Caco-2 (cell line): ENCODE results near the gene MAP2K4. TPM values are rescaled to one million over a fixed set of nuclear protein-coding genes. Genes with fewer than 3 reads are reported as not detected.
A peak's percentile ranks its signal among the peaks of the same experiment; 100 is the strongest.
"Not testable (repeated sequence)": the region's sequence is repeated elsewhere in the genome, so short reads cannot be mapped to it uniquely, and the experiment has no call there.

Source experiments
- Bru-seq: library from RNA; stranded (reverse); fragments of 400-500 nt; gene quantifications from one replicate; lab custom pipeline; 2021; lab: Mats Ljungman, UMichigan
- BruChase-seq, 2 experiments: library from RNA; stranded (reverse); fragments of 400-500 nt; gene quantifications; one replicate each; lab custom pipeline; 2021; lab: Mats Ljungman, UMichigan
- BruUV-seq: library from RNA; stranded (reverse); fragments of 400-500 nt; replicated peaks from 2 replicates; lab custom pipeline; 2021; lab: Mats Ljungman, UMichigan
- CTCF ChIA-PET: fragments of 300-600 bp; sonication (Branson Sonifier 250); formaldehyde crosslinking; loops from one replicate; lab custom pipeline; 2022; ENCODE audit warnings: antibody characterized with exemption; lab: Charles Lee
- POLR2A ChIA-PET: fragments of 300-600 bp; sonication (Branson Sonifier 250); formaldehyde crosslinking; loops from one replicate; lab custom pipeline; 2022; ENCODE audit warnings: antibody characterized with exemption; lab: Charles Lee
- DNase-seq, 2 experiments: peaks; one replicate each; pipeline versions ENCODE4 v3.0.0 to v3.0.0-alpha.2; 2020 to 2022
- H3K27me3 ChIP-seq: replicated peaks from 2 replicates; pipeline ENCODE4 v1.6.0; 2011; ENCODE audit warnings: low read length; ENCODE audit not compliant: control insufficient read depth, insufficient read depth
- H3K36me3 ChIP-seq: 2 replicates; pipeline ENCODE4 v1.5.1; 2011; ENCODE audit warnings: low read length; ENCODE audit not compliant: control insufficient read depth, insufficient read depth
- H3K4me1 ChIP-seq: fragments of 250-450 bp; sonication (Bioruptor Pico); 2 replicates; pipeline ENCODE4 v1.5.1; 2020; ENCODE audit warnings: mild to moderate bottlenecking
- H3K4me3 ChIP-seq: 2 replicates; pipeline ENCODE4 v1.5.1; 2011; ENCODE audit warnings: low read depth, mild to moderate bottlenecking, control low read depth, low read length
- H3K9me3 ChIP-seq: fragments of 250-450 bp; sonication (Bioruptor Pico); 2 replicates; pipeline ENCODE4 v1.5.1; 2020; ENCODE audit warnings: mild to moderate bottlenecking, moderate library complexity
- H3K27ac Mint-ChIP-seq: one replicate; pipeline ENCODE4 v1.8.0; 2022; ENCODE audit warnings: mixed read lengths; ENCODE audit not compliant: unreplicated experiment
- H3K27me3 Mint-ChIP-seq: one replicate; pipeline ENCODE4 v1.8.0; 2022; ENCODE audit warnings: mixed read lengths; ENCODE audit not compliant: insufficient read depth, unreplicated experiment
- H3K36me3 Mint-ChIP-seq: one replicate; pipeline ENCODE4 v1.8.0; 2022; ENCODE audit warnings: mild to moderate bottlenecking, mixed read lengths; ENCODE audit not compliant: insufficient read depth, unreplicated experiment
- H3K4me1 Mint-ChIP-seq: one replicate; pipeline ENCODE4 v1.8.0; 2022; ENCODE audit warnings: low read depth, mixed read lengths; ENCODE audit not compliant: unreplicated experiment
- H3K4me3 Mint-ChIP-seq: one replicate; pipeline ENCODE4 v1.8.0; 2022; ENCODE audit warnings: mild to moderate bottlenecking, moderate library complexity, mixed read lengths; ENCODE audit not compliant: unreplicated experiment
- H3K9me3 Mint-ChIP-seq: one replicate; pipeline ENCODE4 v1.8.0; 2022; ENCODE audit warnings: mixed read lengths; ENCODE audit not compliant: unreplicated experiment
- CTCF ChIP-seq, 2 experiments: fragments of 200-600 bp in 1 of 2; IDR thresholded peaks; 1 replicate in 1 of 2; 2 replicates in 1 of 2; pipeline versions ENCODE4 v1.5.1 to v1.8.0; 2011 to 2022; ENCODE audit warnings: antibody characterized with exemption in 1 of 2, control low read depth in 1 of 2, inconsistent platforms in 1 of 2, low read depth in 1 of 2, low read length in 1 of 2, mild to moderate bottlenecking in 1 of 2, moderate library complexity in 1 of 2; ENCODE audit not compliant: insufficient read depth in 1 of 2, severe bottlenecking in 1 of 2, unreplicated experiment in 1 of 2
- intact Hi-C: fragments of 100-400 bp; cut with micrococcal nuclease; formaldehyde crosslinking; loops from one replicate; pipeline ENCODE4 v1.10.0; 2022; ENCODE audit not compliant: unreplicated experiment
- long read RNA-seq: library from polyadenylated mRNA; stranded (forward); transcript quantifications from one replicate; pipeline ENCODE4 v2.0.0, GENCODE V29; 2022
- total RNA-seq: library from RNA; stranded (reverse); gene quantifications from 2 replicates; pipeline ENCODE4 v1.2.3, GENCODE V29; 2022

MAP2K4 gene
- total RNA-seq (20.7 and 20.9 TPM in 2 replicates), Bru-seq, nascent RNA (percentile 79 among the genes with signal in this experiment), BruChase-seq, experiment 1, labeled RNA remaining after a 2-hour chase (percentile 71 among the genes with signal in this experiment), BruChase-seq, experiment 2, labeled RNA remaining after a 6-hour chase (percentile 65 among the genes with signal in this experiment)
- long read RNA-seq, transcript MAP2K4-201 (11 exons, 3,826 nt): major isoform, 9 of 24 reads
- long read RNA-seq, partial matches to known transcripts: 2 of 24 reads
- long read RNA-seq, other reads (novel, unspliced or antisense): 7 of 24 reads

GRCh38 chr17:12020642-12021622 is at the start of gene MAP2K4:
Gene MAP2K4 (plus strand): TSS chr17:12020877. CDS start chr17:12020887, 10 bp downstream.
- Histone ChIP-seq H3K9me3 (no peaks in the 10 kb centered on the region), H3K27me3 (no peaks in the 10 kb centered on the region), H3K4me3 (peak within 1 kb of the TSS; percentile 52), H3K36me3 (no peaks in the 10 kb centered on the region), H3K4me1 (0 out of 2 replicates have a peak, but pooled peaks cover 5% of the 10 kb centered on the region)
- no peaks in the 10 kb centered on the region for H3K4me1 Mint-ChIP-seq
- H3K9me3 Mint-ChIP-seq: no peaks in the 10 kb centered on the region
- CTCF ChIA-PET: no interaction called here
- H3K36me3 Mint-ChIP-seq: no peaks in the 10 kb centered on the region
- H3K4me3 Mint-ChIP-seq: peak within 1 kb of the TSS; percentile 66
- POLR2A ChIA-PET: interaction anchor here (0.6 to 2.0 kb wide), 5 partner anchors 14 to 234 kb away, joined by 3 to 35 read pairs (median 4); partner anchors contain the start of gene ZNF18
- intact Hi-C loops: loop anchor here (1.0 kb wide), 1 partner anchor 24 kb away; the partner anchor contains the start of gene ZNF18
- TF ChIP-seq CTCF (IDR thresholded peaks at IDR 0.05; ENCODE audit: insufficient read depth in 1 of 2, low read depth in 1 of 2, low read length in 1 of 2, severe bottlenecking in 1 of 2, unreplicated experiment in 1 of 2): no peak
- no TSS peak for BruUV-seq
- peak; percentile 75 to 88 for DNase-seq
- H3K27me3 Mint-ChIP-seq: no peaks in the 10 kb centered on the region
- no peak within 1 kb of the TSS for H3K27ac Mint-ChIP-seq

- DNase-seq, H3K4me1 Mint-ChIP-seq, BruUV-seq, H3K27me3 Mint-ChIP-seq, CTCF ChIA-PET, H3K4me3 Mint-ChIP-seq, H3K27me3 ChIP-seq, H3K4me1 ChIP-seq, POLR2A ChIA-PET, H3K9me3 ChIP-seq, intact Hi-C loops, H3K36me3 ChIP-seq, H3K36me3 Mint-ChIP-seq, H3K4me3 ChIP-seq, H3K9me3 Mint-ChIP-seq, H3K27ac Mint-ChIP-seq: not testable (repeated sequence)
Measured at GRCh38 chr17:11972741-11973140, 47.9 kb upstream of the MAP2K4 start.

GRCh38 chr17:11979795-11980194 is 40.9 kb upstream of the MAP2K4 start:
- Histone ChIP-seq H3K4me1 (no peaks in the 10 kb centered on the region), H3K4me3 (no peak overlapping the region), H3K36me3 (no peaks in the 10 kb centered on the region; the same call in 1 of the 2 replicates), H3K27me3 (no peaks in the 10 kb centered on the region), H3K9me3 (no peaks in the 10 kb centered on the region)
- TF ChIP-seq CTCF (IDR thresholded peaks at IDR 0.05; ENCODE audit: insufficient read depth in 1 of 2, low read depth in 1 of 2, low read length in 1 of 2, severe bottlenecking in 1 of 2, unreplicated experiment in 1 of 2): no peak
- Mint-ChIP-seq H3K36me3 (no peaks in the 10 kb centered on the region), H3K4me3 (no peak overlapping the region), H3K9me3 (no peaks in the 10 kb centered on the region), H3K27ac (no peak overlapping the region), H3K27me3 (no peaks in the 10 kb centered on the region), H3K4me1 (no peaks in the 10 kb centered on the region)
- CTCF ChIA-PET: no interaction called here
- DNase-seq: no peak
- POLR2A ChIA-PET: no interaction called here
- intact Hi-C loops: no loop called here
- no TSS peak for BruUV-seq
